Testis (tissue), 3 donors: ENCODE results near the gene CPLX3. TPM values are rescaled to one million over a fixed set of nuclear protein-coding genes. Genes with fewer than 3 reads are reported as not detected.

Experiments used
- DNase-seq: peaks from one replicate; pipeline ENCODE4 v3.0.0-alpha.2; 2019
- H3K27ac ChIP-seq, 2 donors: fragments of 200-600 bp; sonication (generic); one replicate each; pipeline ENCODE4 v1.5.1; 2019
- H3K27me3 ChIP-seq: fragments of 200-600 bp; sonication (generic); one replicate; pipeline ENCODE4 v1.5.1; 2019
- H3K36me3 ChIP-seq: fragments of 200-600 bp; sonication (generic); one replicate; pipeline ENCODE4 v1.5.1; 2017; ENCODE audit warnings: low read depth; ENCODE audit errors: missing control alignments
- H3K4me1 ChIP-seq: fragments of 200-600 bp; sonication (generic); one replicate; pipeline ENCODE4 v1.5.1; 2019
- H3K4me3 ChIP-seq, 2 donors: fragments of 200-600 bp; sonication (generic); one replicate each; pipeline ENCODE4 v1.5.1; 2017 to 2019
- H3K9me3 ChIP-seq: fragments of 200-600 bp; sonication (generic); one replicate; pipeline ENCODE4 v1.5.1; 2017
- CTCF ChIP-seq, 3 experiments: fragments of 450-650 bp in 2 of 3; fragments of 200-600 bp in 1 of 3; sonication (generic) in 1 of 3; IDR thresholded peaks; one replicate each; pipeline ENCODE4 v1.5.1; 2016 to 2019; ENCODE audit warnings: antibody characterized with exemption in 3 of 3, mild to moderate bottlenecking in 2 of 3, moderate library complexity in 1 of 3
- POLR2A ChIP-seq: fragments of 450-650 bp; IDR thresholded peaks from one replicate; pipeline ENCODE4 v1.6.1; 2017; ENCODE audit warnings: antibody characterized with exemption, mild to moderate bottlenecking, moderate library complexity
- WGBS, 2 donors: methylation state at CpG; one replicate each; pipeline ENCODE4 v1.1.5; 2018; 5-methylcytosine and 5-hydroxymethylcytosine counted together
- intact Hi-C: fragments of 100-400 bp; cut with DNase I; formaldehyde crosslinking; loops from one replicate; pipeline ENCODE4 v1.15.1; 2023; ENCODE audit warnings: low total_unique reads
- polyA plus RNA-seq: library from polyadenylated mRNA; stranded (reverse); fragments of 350-450 nt; fragmentation: Illumina TruSeq; extraction: RNeasy Lipid Tissue Mini Kit (QIAGEN cat#74804); gene quantifications from one replicate; pipeline ENCODE4 v1.2.3, GENCODE V29; 2014; ENCODE audit warnings: low read depth, low replicate concordance; ENCODE audit not compliant: insufficient read depth
- total RNA-seq, 2 donors: library from RNA; depleted of rRNA; stranded (reverse); fragments of >200 nt; gene quantifications; one replicate each; pipeline ENCODE4 v1.2.3, GENCODE V29; 2016

Gene CPLX3
- total and polyA plus RNA-seq, 3 donors from 2014 or later: 3.6 to 5.7 (median 3.7) TPM

- Histone ChIP-seq H3K4me1 (no peaks in the 10 kb centered on the region), H3K4me3 (no peak overlapping the region), H3K9me3 (no peaks in the 10 kb centered on the region), H3K27me3 (no peaks in the 10 kb centered on the region), H3K27ac (no peak overlapping the region), H3K36me3 (no peaks in the 10 kb centered on the region)
- WGBS, 2 donors: 89 to 92% methylated on average over 14 of the region's 14 CpGs
- intact Hi-C loops: no loop called here
- no peak for TF ChIP-seq POLR2A
- no peak for TF ChIP-seq CTCF (IDR thresholded peaks at IDR 0.05)
- DNase-seq: no peak
Observed at GRCh38 chr15:74795966-74796625, 30.3 kb upstream of the CPLX3 start.

GRCh38 chr15:74798388-74799254 is 27.8 kb upstream of the CPLX3 start:
- intact Hi-C loops: no loop called here
- TF ChIP-seq CTCF (IDR thresholded peaks at IDR 0.05): no peak
- TF ChIP-seq POLR2A: no peak
- H3K4me1 ChIP-seq: no peaks in the 10 kb centered on the region
- WGBS, 2 donors: 71 to 88% methylated on average over 15 to 25 of the region's 25 CpGs
- H3K9me3 ChIP-seq: no peaks in the 10 kb centered on the region
- no peaks in the 10 kb centered on the region for H3K27me3 ChIP-seq
- no peak for DNase-seq
- no peaks in the 10 kb centered on the region for H3K36me3 ChIP-seq
- H3K27ac ChIP-seq: no peak overlapping the region
- no peak overlapping the region for H3K4me3 ChIP-seq

GRCh38 chr15:74799255-74799855 is 27.1 kb upstream of the CPLX3 start:
- no peaks in the 10 kb centered on the region for H3K9me3 ChIP-seq
- H3K27ac ChIP-seq: no peak overlapping the region
- intact Hi-C loops: no loop called here
- 89 to 95% methylated on average over 13 to 15 of the region's 16 CpGs for WGBS, 2 donors
- no peak for TF ChIP-seq POLR2A
- TF ChIP-seq CTCF (IDR thresholded peaks at IDR 0.05): no peak
- H3K27me3 ChIP-seq: no peaks in the 10 kb centered on the region
- no peak overlapping the region for H3K4me3 ChIP-seq
- DNase-seq: no peak
- H3K4me1 ChIP-seq: no peaks in the 10 kb centered on the region
- no peaks in the 10 kb centered on the region for H3K36me3 ChIP-seq

- no peaks in the 10 kb centered on the region for H3K27me3 ChIP-seq
- H3K4me1 ChIP-seq: no peaks in the 10 kb centered on the region
- H3K36me3 ChIP-seq: no peaks in the 10 kb centered on the region
- peak; percentile 87 to 88 (median 88) for TF ChIP-seq CTCF (IDR thresholded peaks at IDR 0.05)
- TF ChIP-seq POLR2A: no peak
- intact Hi-C loops: no loop called here
- DNase-seq: peak; percentile 67
- H3K27ac ChIP-seq: no peak overlapping the region
- 74 to 75% methylated on average over 12 to 18 of the region's 18 CpGs for WGBS, 2 donors
- H3K9me3 ChIP-seq: no peaks in the 10 kb centered on the region
- no peak overlapping the region for H3K4me3 ChIP-seq
Observed at GRCh38 chr15:74799856-74800558, 26.4 kb upstream of the CPLX3 start.
